Colonic mucosa (tissue), 4 donors: ENCODE measurements around the gene EXD3. TPM values are rescaled to one million over a fixed set of nuclear protein-coding genes. Genes with fewer than 3 reads are reported as not detected.

Experiments used
- DNase-seq: peaks from one replicate; pipeline ENCODE4 v3.0.0-alpha.2; 2020
- H3K27ac ChIP-seq: fragments of 200-600 bp; one replicate; pipeline ENCODE4 v1.8.0; 2021
- H3K27me3 ChIP-seq: fragments of 200-600 bp; one replicate; pipeline ENCODE4 v1.8.0; 2021
- H3K36me3 ChIP-seq: fragments of 200-600 bp; one replicate; pipeline ENCODE4 v1.8.0; 2021
- H3K4me1 ChIP-seq: fragments of 200-600 bp; one replicate; pipeline ENCODE4 v1.8.0; 2021; ENCODE audit warnings: mild to moderate bottlenecking
- H3K4me3 ChIP-seq: fragments of 200-600 bp; one replicate; pipeline ENCODE4 v1.8.0; 2021
- H3K9ac ChIP-seq, 2 donors: one replicate each; pipeline ENCODE4 v1.7.0; 2013; ENCODE audit warnings: control low read depth in 2 of 2, low read depth in 2 of 2, low read length in 2 of 2
- H3K9me3 ChIP-seq: fragments of 200-600 bp; one replicate; pipeline ENCODE4 v1.8.0; 2021
- intact Hi-C: fragments of 100-400 bp; cut with DNase I; formaldehyde crosslinking; loops from one replicate; pipeline ENCODE4 v1.14.1; 2022
- total RNA-seq, 2 donors: library from RNA; stranded (reverse); fragmentation: NEBNext Ultra II Directional in 1 of 2; extraction: Animal tissue kit (Norgen Biotek cat#: 25700) in 1 of 2; gene quantifications; one replicate each; pipeline ENCODE4 v1.2.1, GENCODE V29; 2021
- TF ChIP-seq, protein P1 (sequence below): fragments of 200-600 bp; IDR thresholded peaks from one replicate; pipeline ENCODE4 v1.8.0; 2022; ENCODE audit warnings: antibody characterized with exemption, mild to moderate bottlenecking
- donor health status: healthy.
- donor health status: DM: no; HTN: no; CAD: no.
- donor health status: DM: no; HTN: no; CAD: no.

Gene EXD3
- total RNA-seq, 2 donors from 2014 or later, result 34.9 to 36.4 TPM

DNA sequence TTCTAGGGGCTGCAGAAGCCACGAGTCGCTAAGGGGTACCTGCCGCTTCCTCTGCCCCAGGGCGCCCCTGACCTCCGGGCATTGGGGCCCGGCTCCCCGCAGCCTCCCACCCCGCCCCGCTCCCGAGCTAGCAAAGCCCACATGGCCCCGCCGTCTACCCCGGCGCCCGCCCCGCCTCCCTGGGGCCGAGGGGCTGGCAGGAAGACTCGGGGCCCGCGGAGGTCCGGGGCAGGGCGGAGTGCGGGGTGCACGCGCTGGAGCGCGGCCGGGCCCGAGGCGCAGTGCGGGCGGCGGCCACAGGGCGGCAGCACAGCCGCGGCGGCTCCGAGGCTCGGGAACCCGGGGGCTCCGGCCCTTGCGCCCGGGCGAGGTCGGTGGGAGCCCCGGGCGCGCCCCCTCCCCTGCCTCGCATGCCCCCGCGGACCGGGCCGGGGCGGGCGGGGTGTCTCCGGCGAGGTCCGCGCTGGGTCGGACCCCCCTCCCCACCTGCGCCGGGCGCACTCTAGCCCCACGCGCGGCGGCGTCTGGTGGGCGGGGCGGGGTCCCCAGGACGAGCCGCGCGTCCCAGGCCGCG, 127.6 kb downstream of the EXD3 start:
- TF ChIP-seq, protein P1, sequence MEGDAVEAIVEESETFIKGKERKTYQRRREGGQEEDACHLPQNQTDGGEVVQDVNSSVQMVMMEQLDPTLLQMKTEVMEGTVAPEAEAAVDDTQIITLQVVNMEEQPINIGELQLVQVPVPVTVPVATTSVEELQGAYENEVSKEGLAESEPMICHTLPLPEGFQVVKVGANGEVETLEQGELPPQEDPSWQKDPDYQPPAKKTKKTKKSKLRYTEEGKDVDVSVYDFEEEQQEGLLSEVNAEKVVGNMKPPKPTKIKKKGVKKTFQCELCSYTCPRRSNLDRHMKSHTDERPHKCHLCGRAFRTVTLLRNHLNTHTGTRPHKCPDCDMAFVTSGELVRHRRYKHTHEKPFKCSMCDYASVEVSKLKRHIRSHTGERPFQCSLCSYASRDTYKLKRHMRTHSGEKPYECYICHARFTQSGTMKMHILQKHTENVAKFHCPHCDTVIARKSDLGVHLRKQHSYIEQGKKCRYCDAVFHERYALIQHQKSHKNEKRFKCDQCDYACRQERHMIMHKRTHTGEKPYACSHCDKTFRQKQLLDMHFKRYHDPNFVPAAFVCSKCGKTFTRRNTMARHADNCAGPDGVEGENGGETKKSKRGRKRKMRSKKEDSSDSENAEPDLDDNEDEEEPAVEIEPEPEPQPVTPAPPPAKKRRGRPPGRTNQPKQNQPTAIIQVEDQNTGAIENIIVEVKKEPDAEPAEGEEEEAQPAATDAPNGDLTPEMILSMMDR, result no peak
- intact Hi-C loops, result no loop called here
- Histone ChIP-seq H3K9ac (peak overlapping the region; percentile 34 to 81), H3K4me3 (peak overlapping the region; percentile 41), H3K4me1 (no peaks in the 10 kb centered on the region), H3K9me3 (no peaks in the 10 kb centered on the region), H3K27me3 (peaks cover 14% of the 10 kb centered on the region), H3K27ac (peak overlapping the region; percentile 97), H3K36me3 (no peaks in the 10 kb centered on the region)
- DNase-seq, result peak; percentile 52

DNA sequence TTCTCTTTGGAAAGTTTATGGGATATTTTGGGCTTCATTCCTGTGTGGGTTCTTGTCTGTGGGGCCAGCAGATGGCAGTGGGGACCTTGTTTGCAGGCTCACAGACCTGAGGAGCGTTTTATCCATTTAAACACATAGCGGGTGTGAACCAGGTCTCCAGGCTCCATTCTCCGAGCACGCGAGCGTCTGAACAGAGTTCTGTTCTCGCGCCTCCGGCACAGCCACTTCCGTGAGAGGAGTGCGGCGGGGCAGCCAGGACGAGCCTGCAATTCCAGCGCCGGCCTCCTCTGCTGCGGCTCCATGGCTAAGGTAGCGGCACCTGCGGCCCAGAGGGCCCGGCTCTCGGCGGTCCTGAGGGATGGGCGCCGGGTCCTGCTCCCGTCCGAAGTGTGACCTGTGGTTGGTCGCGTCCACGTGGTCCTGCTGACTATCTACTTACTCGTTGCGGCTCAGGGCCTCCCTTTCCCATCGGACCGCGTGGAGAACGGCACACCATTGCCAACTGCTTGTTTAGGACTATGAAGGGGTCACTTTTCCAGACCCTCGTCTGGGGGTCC, 128.2 kb downstream of the EXD3 start:
- no peaks in the 10 kb centered on the region for H3K36me3 ChIP-seq
- TF ChIP-seq, protein P1, result no peak
- no peaks in the 10 kb centered on the region for H3K4me1 ChIP-seq
- H3K9me3 ChIP-seq, result no peaks in the 10 kb centered on the region
- peaks cover 14% of the 10 kb centered on the region for H3K27me3 ChIP-seq
- peak; percentile 28 for DNase-seq
- H3K4me3 ChIP-seq, result peak overlapping the region; percentile 41
- H3K27ac ChIP-seq, result peak overlapping the region; percentile 97
- intact Hi-C loops, result no loop called here
- peak overlapping the region; percentile 69 to 81 for H3K9ac ChIP-seq

DNA sequence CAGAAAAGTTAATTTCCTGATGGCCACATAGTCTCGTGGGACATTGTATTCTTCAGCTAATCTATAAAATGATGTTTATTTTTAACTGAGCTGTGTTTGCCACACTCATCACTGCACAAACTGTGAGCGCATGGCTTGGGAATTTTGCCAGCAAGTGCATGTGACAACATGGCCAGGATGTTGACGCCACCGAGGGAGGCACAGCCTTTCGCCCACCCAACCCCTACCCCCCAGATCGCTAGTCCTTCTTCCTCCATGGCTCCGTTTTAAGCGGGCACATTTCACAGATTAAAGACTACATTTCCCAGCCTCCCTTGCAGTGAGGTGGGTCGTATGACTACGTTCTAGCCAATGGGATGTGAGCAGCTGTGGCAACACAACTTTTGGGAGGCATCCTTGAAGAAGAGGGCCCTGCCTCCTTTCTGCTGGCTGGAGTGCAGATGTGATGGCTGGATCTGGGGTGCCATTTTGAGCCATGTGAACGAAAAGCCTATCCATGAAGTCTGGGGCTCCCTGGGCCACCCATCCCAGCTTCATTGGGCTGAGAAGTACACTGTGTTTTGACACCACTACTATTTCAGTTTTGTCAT, 128.8 kb downstream of the EXD3 start:
- TF ChIP-seq, protein P1, result no peak
- Histone ChIP-seq H3K9ac (peak overlapping the region; percentile 69 to 81), H3K36me3 (no peaks in the 10 kb centered on the region), H3K9me3 (no peaks in the 10 kb centered on the region), H3K27ac (peak overlapping the region; percentile 97), H3K27me3 (peaks cover 14% of the 10 kb centered on the region), H3K4me3 (no peak overlapping the region), H3K4me1 (no peaks in the 10 kb centered on the region)
- DNase-seq, result peak; percentile 76
- intact Hi-C loops, result no loop called here

DNA sequence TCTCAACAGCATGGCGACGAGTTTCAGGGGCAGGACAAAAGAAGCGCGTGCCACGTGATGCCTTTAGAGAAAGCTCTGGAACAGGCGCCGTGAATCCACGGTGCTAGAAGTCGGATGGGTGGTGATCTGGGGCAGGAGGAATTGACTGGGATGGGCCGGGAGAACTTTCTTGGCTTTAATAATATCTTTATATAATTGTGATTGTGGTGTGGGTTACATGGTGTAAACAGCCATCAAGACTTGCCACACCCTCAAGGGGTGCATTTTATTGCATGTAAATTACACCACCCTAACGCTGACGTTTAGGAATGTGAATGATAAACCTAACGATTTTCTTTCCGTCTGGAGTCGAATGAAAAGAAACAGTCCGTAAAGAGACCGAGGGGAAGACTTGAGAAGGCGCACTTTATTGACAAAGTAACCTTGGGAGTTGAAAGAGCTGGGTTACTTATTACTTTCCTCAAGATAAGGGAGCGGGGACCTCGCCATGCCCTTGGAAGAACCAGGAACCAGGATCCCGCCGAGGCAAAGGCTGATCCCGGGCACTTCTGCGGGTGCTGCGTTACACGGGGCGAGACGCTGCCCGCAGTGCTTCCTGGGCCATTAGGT, 129.4 kb downstream of the EXD3 start:
- Histone ChIP-seq H3K36me3 (no peaks in the 10 kb centered on the region), H3K27me3 (peaks cover 9% of the 10 kb centered on the region), H3K4me3 (no peak overlapping the region), H3K9me3 (no peaks in the 10 kb centered on the region), H3K27ac (peak overlapping the region; percentile 97), H3K4me1 (no peaks in the 10 kb centered on the region), H3K9ac (peak overlapping the region in 1 of 2 donors; percentile 69)
- intact Hi-C loops, result no loop called here
- DNase-seq, result peak; percentile 89
- TF ChIP-seq, protein P1, result no peak

DNA sequence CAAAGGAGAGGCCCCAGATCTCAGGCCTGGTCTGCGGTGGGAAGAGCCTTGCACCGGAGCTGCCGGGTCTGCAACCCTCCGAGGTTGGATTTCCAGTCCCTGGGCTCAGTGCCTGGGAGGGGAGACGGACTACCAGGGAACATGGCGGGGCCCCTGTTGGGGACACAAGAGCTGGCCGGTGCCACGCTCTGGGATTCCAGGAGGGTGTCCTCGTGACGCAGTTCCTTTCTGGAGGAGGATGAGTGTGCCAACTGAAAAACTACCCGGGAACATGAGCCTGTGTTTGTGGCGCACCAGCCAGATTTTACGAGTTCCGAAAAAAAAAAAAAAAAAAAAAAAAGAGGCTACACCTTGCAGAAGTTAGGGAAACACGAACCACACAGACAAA, 129.9 kb downstream of the EXD3 start:
- TF ChIP-seq, protein P1, result no peak
- peak; percentile 35 for DNase-seq
- H3K9me3 ChIP-seq, result no peaks in the 10 kb centered on the region
- H3K27ac ChIP-seq, result peak overlapping the region; percentile 97
- intact Hi-C loops, result no loop called here
- H3K4me3 ChIP-seq, result no peak overlapping the region
- peaks cover 4% of the 10 kb centered on the region for H3K27me3 ChIP-seq
- no peaks in the 10 kb centered on the region for H3K4me1 ChIP-seq
- H3K9ac ChIP-seq, result peak overlapping the region in 1 of 2 donors; percentile 38
- H3K36me3 ChIP-seq, result no peaks in the 10 kb centered on the region
